Mammary epithelial cell (primary cell): ENCODE data around the gene ERG28.

Experiments
- EZH2 ChIP-seq: IDR thresholded peaks from 2 replicates; pipeline ENCODE4 v1.6.1; 2012; ENCODE audit warnings: low read length, inconsistent platforms, borderline replicate concordance
- TF ChIP-seq, protein P1 (sequence below), 2 donors: IDR thresholded peaks in 1 of 2; conservative IDR thresholded peaks in 1 of 2; 2 replicates each; pipeline ENCODE4 v1.5.1; 2011 to 2012; ENCODE audit warnings: inconsistent platforms in 2 of 2, low read length in 2 of 2, mild to moderate bottlenecking in 2 of 2, control low read depth in 1 of 2, low read depth in 1 of 2; ENCODE audit not compliant: insufficient read depth in 1 of 2; ENCODE audit errors: extremely low read depth in 1 of 2

DNA sequence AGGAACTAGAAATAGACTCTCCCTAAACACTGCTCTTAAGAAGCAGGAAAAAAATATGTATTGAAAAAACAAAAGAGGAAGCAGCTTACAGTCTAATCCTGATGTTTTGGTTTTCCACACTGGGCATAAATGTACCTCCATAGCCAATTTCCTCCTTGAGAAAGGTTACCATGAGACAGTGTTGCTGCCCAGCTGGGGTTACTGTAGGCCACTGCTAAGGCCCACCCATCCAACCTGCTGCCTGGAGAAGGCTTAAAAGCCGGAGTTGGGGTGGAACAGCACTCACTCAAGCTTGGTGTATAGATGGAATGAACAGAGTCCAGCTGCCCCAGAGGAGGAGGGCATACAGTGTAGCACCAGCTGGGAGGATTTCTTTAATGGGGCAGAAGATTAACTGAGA is 41.1 kb downstream of the ERG28 start:
- TF ChIP-seq, protein P1, sequence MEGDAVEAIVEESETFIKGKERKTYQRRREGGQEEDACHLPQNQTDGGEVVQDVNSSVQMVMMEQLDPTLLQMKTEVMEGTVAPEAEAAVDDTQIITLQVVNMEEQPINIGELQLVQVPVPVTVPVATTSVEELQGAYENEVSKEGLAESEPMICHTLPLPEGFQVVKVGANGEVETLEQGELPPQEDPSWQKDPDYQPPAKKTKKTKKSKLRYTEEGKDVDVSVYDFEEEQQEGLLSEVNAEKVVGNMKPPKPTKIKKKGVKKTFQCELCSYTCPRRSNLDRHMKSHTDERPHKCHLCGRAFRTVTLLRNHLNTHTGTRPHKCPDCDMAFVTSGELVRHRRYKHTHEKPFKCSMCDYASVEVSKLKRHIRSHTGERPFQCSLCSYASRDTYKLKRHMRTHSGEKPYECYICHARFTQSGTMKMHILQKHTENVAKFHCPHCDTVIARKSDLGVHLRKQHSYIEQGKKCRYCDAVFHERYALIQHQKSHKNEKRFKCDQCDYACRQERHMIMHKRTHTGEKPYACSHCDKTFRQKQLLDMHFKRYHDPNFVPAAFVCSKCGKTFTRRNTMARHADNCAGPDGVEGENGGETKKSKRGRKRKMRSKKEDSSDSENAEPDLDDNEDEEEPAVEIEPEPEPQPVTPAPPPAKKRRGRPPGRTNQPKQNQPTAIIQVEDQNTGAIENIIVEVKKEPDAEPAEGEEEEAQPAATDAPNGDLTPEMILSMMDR (conservative IDR thresholded peaks at IDR 0.05 in 1 of 2, IDR thresholded peaks at IDR 0.05 in 1 of 2; ENCODE audit: extremely low read depth in 1 of 2, insufficient read depth in 1 of 2, low read depth in 1 of 2, low read length in 2 of 2): no peak
- no peak for TF ChIP-seq EZH2
